Stimulated activated CD8-positive, alpha-beta memory T cell treated with anti-CD3 and anti-CD28 coated beads, Interleukin-7, amount 100 ng/mL, for 48 hours (primary cell): ENCODE measurements around the gene PCSK6.

Experiments used
- DNase-seq, 2 donors: peaks; one replicate each; pipeline ENCODE4 v3.0.0-alpha.2; 2020; ENCODE audit warnings: low read depth in 1 of 2; ENCODE audit errors: extremely low read depth in 1 of 2

Gene PCSK6

GRCh38 chr15:101337976-101338375, 151.5 kb downstream of the PCSK6 start:
- no peak for DNase-seq

GRCh38 chr15:101333907-101334789, 155.4 kb downstream of the PCSK6 start:
- peak; percentile 24 to 53 for DNase-seq

GRCh38 chr15:101332061-101332467, 157.4 kb downstream of the PCSK6 start:
- DNase-seq = no peak

- no peak for DNase-seq
Measured at GRCh38 chr15:101329867-101330380, 159.6 kb downstream of the PCSK6 start.

GRCh38 chr15:101329309-101329863, 160.1 kb downstream of the PCSK6 start:
- no peak for DNase-seq

GRCh38 chr15:101328001-101328400, 161.5 kb downstream of the PCSK6 start:
- no peak for DNase-seq

GRCh38 chr15:101327147-101327740, 162.3 kb downstream of the PCSK6 start:
- no peak for DNase-seq

- no peak for DNase-seq
Measured at GRCh38 chr15:101326462-101327146, 162.9 kb downstream of the PCSK6 start.

- no peak for DNase-seq
Measured at GRCh38 chr15:101326026-101326315, 163.5 kb downstream of the PCSK6 start.

GRCh38 chr15:101325263-101326025, 164.1 kb downstream of the PCSK6 start:
- DNase-seq = no peak

- DNase-seq = no peak
Measured at GRCh38 chr15:101324524-101325177, 164.9 kb downstream of the PCSK6 start.

GRCh38 chr15:101323793-101324523, 165.5 kb downstream of the PCSK6 start:
- no peak for DNase-seq

- DNase-seq = peak in 1 of 2 donors; percentile 8
Measured at GRCh38 chr15:101322854-101323477, 166.5 kb downstream of the PCSK6 start.

GRCh38 chr15:101322016-101322695, 167.4 kb downstream of the PCSK6 start:
- DNase-seq = no peak

- DNase-seq = peak; percentile 13 to 54
Measured at GRCh38 chr15:101320501-101321052, 168.9 kb downstream of the PCSK6 start.

- no peak for DNase-seq
Measured at GRCh38 chr15:101318839-101319238, 170.7 kb downstream of the PCSK6 start.

GRCh38 chr15:101318147-101318819, 171.2 kb downstream of the PCSK6 start:
- DNase-seq = no peak
